Hematopoietic multipotent progenitor cell (in vitro differentiated cells): ENCODE measurements around the gene NEU4. TPM values are rescaled to one million over a fixed set of nuclear protein-coding genes. Genes with fewer than 3 reads are reported as not detected.
"Not testable (repeated sequence)": the region's sequence is repeated elsewhere in the genome, so short reads cannot be mapped to it uniquely, and the experiment has no call there.

Source experiments
- DNase-seq, 3 donors: peaks; one replicate each; pipeline ENCODE4 v3.0.0-alpha.2; 2011 to 2015; ENCODE audit warnings: low read depth in 2 of 3, low spot score in 2 of 3
- total RNA-seq: library from RNA; depleted of rRNA; stranded (reverse); fragments of >200 nt; gene quantifications from one replicate; pipeline ENCODE4 v1.2.3, GENCODE V29; 2012

NEU4 gene
- total RNA-seq, 1 donor = 9.2 TPM

DNA sequence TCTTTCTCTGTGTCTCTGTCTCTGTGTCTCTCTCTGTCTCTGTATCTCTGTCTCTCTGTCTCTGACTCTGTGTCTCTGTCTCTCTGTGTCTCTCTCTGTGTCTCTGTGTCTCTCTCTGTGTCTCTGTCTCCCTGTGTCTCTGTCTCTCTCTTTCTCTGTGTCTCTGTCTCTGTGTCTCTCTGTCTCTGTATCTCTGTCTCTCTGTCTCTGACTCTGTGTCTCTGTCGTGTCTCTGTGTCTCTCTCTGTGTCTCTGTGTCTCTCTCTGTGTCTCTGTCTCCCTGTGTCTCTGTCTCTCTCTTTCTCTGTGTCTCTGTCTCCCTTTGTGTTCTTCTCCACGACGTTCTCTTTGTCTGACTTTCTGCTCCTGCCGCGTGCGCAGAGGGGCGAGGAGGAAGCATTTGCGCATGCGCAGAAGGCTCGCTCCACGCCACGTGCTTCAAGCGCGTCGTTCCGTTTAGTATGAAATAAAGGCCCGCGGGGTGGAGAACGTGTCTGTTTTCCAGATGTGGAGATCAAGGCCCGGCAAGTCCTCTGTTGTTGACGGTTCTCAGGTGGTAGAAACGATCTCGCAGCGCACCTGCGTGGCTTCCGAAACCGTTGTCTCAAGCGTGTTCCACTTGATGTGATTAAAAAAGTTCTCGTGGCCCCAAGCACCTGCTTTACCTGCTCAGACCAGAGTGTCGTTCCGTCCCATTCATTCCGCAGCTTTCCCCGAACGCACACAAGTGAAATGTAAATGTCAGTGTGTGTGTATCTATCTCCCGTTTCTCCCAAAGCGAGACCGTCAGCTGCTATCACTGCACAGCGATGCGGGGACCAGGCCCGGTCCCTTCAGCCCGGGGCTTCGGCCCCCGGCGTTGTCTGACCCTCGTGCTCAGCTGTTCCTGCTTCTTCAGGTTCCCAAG lies 14.8 kb downstream of the NEU4 start:
- peak in 1 of 3 donors; percentile 37 for DNase-seq

GRCh38 chr2:241827394-241827793 lies 18.4 kb downstream of the NEU4 start:
- no peak for DNase-seq

DNA sequence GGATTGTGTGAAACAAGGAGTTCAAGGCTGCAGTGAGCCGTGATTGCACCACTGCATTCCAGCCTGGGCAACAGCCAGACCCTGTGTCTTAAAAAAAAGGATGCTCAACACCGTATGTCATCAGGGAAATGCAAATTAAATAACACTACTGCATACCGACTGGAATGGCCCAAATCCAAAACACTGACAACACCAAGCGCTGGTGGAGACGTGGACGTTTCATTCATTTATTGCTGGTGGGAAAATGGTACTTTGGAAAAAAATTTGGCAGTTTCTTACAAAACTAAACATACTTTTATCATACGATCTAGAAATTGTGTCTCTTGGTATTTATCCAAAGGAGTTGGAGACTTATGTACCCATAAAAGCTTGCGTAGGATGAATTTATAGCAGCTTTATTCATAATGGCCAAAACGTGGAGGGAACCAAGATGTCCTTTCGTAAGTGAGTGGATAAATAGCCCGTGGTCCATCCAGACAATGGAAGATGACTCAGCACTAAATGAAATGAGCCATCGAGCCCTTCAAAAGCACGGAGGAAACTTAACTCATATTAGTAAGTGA lies 24.2 kb downstream of the NEU4 start:
- no peak for DNase-seq

GRCh38 chr2:241833756-241834526 lies 24.9 kb downstream of the NEU4 start:
- not testable (repeated sequence) for DNase-seq

DNA sequence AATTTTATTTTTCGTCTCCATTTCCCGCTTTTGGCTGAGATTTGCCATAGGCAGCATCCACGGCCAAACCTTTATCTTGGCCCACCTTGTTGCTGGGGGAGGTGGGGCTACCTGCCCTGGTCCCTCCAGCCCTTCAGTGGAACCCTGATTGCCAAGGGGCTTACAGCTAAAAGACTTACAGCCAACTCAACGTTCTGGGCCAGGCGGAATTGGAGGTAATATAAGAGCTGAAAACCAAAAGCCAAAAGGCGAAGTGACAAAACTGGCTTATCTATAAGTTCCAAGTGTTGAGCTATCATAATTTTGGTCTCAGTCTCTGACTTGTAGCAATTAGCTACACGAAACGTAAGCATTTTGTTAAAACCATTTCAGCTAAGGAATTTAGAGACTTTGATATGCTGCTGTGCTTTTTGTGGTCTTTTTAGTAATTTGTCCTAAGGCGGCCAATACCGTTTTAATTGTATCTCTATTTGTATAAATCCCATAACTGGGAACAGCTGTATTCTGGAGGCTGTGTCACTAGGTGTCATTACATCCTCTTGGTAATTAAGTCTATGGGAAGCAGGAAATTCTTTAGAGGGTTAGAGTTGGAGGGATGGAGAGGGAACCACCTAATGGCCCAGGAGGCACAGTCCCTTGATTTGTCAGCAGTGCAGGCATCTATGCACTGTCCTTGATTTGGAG lies 25.7 kb downstream of the NEU4 start:
- DNase-seq = no peak

GRCh38 chr2:241835611-241836010 lies 26.6 kb downstream of the NEU4 start:
- peak in 1 of 3 donors; percentile 54 for DNase-seq

- peak in 1 of 3 donors; percentile 53 for DNase-seq
Observed at GRCh38 chr2:241836292-241836691, 27.3 kb downstream of the NEU4 start.

DNA sequence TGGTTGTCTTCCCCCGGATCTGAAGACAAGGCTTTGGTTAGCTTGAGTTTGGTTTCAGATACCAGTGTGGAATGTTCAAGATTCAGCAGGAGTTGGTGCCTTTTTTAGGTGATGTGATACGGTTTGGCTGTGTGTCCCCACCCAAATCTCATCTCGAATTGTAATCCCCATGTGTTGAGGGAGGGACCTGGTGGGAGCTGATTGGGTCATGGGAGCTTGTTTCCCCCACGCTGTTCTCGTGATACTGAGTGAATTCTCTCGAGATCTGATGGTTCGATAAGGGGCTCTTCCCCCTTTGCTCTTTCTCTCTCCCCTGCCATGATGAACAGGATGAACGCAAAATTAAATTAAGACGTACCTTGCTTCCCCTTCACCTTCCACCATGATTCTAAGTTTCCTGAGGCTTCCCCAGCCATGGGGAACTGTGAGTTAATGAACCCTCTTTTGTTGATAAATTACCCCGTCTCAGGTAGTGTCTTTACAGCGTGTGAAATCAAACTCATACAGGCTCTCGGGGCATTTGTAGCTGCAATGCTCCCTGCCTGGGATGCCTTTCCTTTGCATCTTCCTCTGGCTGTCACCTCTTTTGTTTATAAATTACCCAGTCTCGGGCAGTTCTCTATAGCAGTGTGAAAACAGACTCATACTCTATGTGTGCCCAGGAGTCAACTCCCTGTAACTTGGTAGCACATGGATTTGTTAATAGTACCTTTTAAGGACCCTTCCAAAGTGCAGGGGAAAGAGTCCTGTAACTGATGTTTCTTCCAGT lies 28.4 kb downstream of the NEU4 start:
- DNase-seq = no peak

DNA sequence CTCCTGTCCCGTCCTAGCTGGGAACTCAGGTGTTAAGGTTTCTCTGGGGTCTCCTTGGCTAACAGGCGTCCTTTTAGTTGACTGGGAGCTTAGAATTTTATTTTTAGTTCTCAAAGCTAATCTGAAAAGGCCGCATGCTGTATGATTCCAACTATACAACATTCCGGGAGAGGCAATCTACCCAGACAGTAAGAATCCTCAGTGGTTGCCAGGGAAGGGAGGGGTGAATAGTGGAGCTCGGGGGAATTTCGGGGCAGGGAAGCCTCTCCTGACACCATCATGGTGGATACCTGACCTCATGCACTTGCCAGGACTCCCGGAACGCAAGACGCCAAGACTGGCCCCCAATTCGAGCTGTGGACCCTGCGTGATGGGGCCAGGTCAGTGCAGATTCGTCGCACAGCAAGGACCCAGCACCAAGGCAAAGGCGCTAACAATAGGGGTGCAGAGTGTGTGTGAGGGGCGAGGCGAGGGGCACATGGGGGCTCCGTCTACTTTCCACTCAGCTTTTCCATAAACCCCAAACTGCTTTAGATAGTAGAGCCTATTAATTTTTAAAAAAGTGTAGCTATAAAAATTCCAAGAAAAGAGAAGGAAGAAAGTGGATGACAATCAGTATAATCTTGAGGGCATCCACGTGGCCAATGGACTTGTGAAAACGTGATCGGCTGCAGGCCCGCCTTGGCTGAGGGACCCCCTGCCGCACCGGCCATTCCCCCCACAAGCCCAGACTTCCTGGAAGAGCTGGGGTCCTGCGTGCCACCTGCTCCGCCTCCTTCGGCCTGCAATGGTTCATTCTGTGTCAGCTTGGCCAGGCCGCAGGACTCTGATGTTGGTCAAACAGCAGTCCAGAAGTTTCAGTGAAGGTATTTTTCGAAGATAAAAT lies 32.4 kb downstream of the NEU4 start:
- no peak for DNase-seq

- DNase-seq = no peak
Observed at GRCh38 chr2:241842067-241842415, 33.0 kb downstream of the NEU4 start.

GRCh38 chr2:241842620-241843211 lies 33.7 kb downstream of the NEU4 start:
- peak in 2 of 3 donors; percentile 81 to 82 for DNase-seq

- DNase-seq = no peak
Observed at GRCh38 chr2:241843321-241844065, 34.5 kb downstream of the NEU4 start.

DNA sequence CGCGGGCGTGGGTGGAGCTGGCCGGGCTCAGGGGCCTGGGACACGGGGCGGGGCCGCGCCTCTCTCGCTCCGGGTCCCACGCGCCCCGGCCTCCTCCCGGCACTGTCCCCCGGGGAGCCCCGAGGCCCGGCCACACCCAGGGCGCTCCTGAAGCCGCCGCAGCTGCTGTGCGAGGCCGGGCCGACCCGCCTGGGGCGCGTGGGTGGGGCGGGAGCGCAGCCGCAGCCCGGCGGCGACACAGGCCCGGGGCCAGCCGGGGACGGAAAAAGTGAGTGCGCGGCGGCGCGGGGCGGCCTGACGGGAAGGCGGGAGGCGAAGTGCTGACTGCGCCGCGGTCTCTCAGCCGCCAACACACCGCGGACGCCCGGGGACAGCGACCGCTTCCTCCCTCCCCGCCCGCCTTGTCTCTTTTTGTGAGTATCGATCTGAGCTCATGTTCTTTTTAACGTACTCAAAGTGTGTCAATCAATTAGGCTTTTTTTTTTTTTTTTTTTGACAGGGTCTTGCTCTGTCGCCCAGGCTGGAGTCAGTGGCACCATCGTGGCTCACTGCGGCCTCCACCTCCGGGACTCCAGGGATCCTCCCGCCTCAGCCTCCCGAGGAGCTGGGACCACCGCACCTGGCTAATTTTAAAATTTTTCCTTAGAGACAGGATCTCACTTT lies 35.2 kb downstream of the NEU4 start:
- peak; percentile 52 to 86 (median 77) for DNase-seq

DNA sequence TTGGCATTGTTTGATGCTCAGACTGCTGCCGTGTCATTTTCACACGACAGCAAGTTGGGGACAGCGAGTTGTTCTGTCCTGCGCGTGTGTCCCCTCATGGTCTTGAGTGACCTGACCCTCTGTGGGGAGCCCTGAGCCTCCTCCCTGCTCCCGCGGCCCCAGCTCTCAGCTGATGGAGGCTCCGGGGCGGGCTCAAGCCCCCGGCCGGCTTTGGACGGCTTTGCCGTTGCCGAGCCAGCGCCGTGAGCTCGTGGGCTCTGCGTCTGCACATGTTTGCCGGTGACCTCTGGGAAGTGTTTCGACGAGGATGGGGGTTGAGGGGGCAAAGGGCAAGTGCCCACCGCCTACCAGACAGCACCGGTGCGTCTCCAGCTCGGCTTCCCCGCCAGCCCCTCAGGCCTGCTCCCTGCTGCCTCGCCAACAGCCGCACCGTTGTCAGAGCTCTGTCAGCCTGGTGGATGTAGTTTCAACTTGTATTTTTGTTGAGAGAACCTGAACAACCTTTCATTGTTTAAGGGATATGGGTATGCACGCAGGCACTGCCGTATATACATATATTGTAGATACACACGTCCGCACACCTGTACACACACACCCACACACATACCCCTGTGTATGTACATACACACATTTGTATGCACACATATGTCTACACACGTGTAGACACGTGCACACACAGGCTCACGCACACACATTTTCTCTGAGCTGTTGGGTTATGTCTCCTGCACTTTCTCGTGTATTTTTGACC lies 36.0 kb downstream of the NEU4 start:
- no peak for DNase-seq

DNA sequence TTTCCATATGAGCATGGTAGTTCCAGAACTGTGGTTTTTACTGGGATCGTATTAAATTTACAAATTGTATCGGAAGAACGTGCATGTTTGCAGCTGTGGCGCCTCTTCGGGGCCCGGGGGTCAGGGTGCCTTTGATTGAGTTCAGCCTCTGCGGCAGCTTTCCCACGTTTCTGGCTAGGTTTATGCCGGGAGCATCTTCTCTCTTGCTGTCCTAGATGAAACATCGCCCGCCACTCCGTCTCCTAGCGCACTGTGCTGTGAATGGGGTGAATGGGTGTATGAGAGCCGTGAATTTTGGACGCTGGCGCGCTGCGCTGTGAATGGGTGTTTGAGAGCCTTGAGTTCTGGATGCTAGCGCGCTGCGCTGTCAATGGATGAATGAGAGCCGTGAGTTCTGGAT lies 37.4 kb downstream of the NEU4 start:
- no peak for DNase-seq

DNA sequence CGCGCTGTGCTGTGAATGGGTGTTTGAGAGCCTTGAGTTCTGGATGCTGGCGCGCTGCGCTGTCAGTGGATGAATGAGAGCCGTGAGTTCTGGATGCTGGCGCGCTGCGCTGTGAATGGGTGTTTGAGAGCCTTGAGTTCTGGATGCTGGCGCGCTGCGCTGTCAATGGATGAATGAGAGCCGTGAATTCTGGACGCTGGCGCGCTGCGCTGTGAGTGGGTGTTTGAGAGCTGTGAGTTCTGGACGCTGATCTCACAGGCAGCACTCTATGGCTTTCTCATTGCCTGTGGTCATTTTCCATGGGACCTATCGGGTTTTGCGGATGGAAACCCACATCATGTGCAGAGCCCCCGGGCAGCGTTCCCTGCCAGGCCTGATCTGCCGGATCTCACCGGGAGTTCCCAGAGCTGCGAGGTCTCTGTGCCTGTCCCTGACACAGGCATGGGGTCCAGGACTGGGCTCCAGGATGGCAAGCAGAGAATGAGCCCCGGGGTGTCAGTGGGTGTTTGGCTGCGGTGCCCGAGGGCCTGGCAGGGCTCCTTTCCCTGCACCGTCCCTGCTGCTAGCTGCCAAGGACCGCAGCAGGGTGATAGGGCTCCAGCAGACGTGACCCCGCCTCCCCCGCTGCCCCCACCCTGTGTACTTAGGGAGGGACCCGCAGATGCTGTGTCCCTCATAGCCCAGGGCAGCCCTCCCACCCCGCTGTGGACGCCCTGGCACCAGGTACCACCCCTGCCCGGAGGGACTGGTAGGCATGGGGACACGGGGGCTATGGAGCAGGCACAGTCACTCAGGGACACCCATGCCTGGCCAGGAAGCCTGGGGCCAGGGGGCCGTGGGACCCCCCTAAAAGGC lies 40.0 kb downstream of the NEU4 start:
- DNase-seq = no peak
